GM21515 (cell line): Measurements from ENCODE around the gene FBXO30.
A peak's percentile ranks its signal among the peaks of the same experiment; 100 is the strongest.

Source experiments
- ATAC-seq: cut with Tn5 transposase; IDR thresholded peaks from one replicate; pipeline ENCODE4 v1.9.1; 2021; ENCODE audit not compliant: unreplicated experiment

The FBXO30 gene

DNA sequence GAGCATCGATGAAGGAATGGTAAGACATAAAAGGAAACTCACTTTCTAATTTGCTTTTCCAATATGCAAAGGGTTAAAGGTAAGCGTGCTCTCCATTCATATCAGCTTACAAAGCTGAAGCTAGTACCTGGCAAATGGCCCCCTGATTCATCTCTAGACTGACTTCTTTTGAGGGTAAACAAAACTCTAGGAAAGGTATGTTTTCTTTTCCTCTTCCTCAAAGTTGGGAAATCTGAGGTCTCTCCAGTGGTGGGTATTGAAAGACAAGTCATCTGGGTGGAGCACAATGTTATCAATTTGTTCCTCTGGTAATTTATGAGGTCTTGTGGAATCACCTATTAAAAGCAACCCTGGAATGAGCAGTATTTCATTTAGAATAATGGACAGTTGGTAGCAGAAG lies 7.9 kb upstream of the FBXO30 start:
- no peak for ATAC-seq

DNA sequence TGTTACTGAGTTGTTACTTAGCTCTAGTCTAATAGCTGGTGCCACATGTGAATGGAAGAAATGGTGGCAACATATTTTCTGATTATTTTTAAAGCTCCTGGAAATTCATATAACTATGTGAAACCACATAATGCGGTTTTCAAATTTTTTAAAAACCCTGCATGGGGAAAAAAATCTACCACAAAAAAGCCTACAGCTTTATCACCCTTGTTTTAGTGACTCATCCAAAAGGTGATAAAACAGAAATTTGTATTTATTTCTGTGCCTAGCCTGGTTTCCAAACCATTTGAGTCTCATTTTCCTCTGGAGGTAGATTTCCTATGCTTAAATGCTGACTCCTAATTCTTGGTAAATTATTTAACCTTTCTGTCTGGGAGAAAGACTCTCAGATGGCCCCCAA lies 5.4 kb upstream of the FBXO30 start:
- no peak for ATAC-seq

DNA sequence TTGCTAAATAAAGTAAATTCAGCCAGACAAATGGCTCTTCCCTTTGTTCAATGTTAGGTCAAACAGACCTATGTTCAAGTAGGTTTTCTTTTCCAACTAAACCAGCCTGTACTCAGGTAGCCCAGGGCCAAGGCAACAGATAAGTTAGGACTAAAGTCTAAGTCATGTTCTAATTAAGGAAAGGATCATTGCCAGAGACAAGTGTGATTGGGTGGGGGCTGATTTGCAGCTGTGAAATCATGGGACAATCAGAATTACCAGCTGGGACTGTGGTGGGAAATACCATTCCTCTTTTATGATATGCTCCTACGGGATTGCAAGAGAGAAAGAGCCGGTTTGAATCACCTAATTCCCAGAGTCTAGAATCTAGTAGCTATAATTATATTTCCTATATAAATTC lies 4.2 kb upstream of the FBXO30 start:
- ATAC-seq = no peak

DNA sequence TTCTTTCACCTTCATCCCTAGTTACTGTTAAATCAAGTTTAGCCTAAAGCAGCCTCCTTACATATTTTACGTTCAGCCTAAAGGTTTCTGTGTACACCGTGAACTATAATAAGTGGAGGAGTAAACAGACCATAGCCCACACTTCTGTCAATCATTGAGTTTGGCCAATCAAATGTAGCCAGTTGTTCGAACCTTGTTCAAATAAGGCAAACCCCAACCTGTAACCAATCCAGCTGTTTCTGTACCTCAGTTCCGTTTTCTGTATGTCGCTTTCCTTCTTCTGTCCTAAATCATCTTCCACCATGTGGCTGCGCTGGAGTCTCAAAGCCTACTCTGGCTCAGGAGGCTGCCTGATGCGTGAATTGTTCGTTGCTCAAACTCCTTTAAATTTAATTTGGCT lies 1.8 kb upstream of the FBXO30 start:
- no peak for ATAC-seq

DNA sequence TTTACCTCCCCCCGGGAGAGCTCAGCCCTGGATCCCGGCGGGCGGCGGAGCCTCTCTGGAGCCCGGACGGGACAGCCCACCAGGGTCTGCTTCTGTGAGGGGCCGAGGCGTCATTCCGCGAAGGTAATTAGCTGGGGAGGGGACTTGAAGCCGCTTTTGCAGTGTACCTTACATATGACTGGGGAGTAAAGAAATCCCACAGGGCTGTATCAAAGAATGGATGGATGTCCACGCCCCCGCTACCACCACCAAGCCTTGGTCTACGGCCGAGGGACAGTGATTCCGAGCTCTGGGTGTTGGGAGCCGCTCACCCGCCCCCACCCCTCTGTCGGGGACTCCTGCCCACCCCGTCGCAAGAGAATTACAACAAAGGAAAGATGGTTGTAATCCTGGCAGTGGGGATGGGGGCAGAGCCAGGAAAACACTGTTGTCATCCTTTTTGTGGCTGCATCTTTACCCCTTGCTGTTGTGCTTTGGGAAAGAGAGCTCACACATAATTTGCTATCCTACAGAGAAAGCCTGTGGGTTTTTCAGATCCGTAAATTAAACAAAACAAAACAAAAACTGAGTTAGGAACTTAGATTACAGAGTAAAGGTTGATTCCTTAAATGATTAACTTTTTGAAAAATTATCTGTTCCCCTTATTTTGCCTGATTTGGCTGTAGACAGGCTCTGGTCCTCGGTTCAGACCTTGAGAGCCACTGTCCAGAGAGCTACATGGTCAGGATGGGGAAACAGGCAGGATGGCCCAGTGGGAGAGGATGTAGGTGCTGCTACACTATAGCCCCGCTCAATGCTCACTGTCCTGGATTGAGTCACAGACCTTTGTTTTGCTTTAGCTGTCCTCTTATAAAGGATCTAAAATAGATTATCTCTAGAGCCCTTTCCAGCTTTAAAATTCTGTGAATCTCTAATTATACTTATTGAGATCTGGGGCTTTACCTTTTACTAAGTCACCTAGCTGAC lies 997 bp upstream of the FBXO30 start:
- ATAC-seq = peak; percentile 2

DNA sequence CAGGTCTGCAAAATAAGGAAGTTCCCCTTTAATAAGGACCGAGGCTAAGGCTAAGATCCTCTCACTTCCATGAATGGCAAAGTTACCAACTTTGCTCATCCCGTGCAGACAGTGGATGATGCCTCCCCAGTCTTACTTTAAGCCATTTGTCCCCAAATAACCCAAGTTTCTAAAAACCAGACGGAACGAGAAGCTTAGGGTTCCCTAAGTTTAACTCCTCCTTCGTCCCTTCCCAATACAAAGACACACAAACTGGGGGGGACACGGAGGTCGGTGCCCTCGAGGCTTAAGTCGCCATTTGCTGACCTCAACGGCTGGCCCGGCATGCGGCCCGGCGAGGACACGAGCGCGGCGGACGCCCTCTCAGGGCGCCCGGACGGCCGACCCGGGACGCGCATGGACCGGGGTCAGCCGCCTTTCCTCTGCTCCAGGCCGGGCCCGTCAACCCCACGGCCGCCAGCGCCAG lies 527 bp downstream of the FBXO30 start:
- ATAC-seq = peak; percentile 21

DNA sequence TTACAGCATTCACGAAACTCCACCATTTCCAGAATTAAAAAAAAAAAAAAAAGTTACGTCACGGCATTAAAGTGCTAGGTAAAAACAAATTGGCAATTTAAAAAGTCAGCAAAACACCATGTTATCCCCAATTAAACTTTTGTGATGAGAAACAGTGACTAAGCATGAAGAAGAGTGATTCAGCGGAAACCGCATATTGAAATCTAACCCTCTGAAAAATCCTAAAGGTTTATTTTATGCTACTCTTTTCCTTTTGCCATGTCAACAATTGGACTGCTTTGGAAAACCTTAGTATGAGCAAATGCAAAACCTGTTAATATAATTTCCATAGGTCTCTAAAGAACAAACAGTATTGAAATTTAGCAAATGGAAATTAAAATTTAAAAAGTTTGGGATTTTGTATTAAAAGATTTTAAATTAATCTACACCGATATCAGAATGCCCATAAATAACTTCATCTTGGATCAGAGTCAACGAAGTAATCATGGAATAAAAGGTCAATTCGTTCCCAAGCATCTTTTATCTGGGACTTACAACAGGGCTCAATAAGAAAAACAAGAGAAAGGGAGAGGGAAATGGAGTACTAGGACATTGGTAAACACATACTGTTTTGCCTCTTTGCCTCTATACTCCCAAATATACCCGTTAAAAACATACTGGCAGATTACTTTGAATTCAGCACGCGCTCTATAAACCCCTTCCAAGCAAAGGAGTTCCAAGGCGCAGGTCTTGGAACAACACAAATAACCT lies 1.1 kb downstream of the FBXO30 start:
- no peak for ATAC-seq

DNA sequence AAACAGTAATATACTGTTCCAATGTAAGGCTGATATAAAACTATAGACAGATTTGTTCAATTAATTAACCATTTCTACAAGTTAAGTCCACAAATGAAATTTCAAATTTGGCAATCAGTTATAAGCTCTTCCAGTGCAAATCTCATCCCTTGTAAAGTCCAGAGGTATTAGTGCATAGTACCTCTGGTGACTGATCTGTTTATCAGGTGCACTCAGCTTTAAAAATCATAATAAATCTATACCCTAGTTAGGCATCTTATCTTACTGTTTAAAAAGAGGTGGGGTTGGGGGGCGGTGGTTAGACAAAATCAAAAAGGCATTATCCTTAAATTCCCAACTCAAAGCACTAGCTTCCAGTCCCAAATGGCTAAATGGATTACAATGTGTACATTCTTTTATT lies 2.9 kb downstream of the FBXO30 start:
- ATAC-seq = no peak

- ATAC-seq = no peak
These were observed 4.8 kb downstream of the FBXO30 start for GRCh38 chr6:145809785-145810184.

DNA sequence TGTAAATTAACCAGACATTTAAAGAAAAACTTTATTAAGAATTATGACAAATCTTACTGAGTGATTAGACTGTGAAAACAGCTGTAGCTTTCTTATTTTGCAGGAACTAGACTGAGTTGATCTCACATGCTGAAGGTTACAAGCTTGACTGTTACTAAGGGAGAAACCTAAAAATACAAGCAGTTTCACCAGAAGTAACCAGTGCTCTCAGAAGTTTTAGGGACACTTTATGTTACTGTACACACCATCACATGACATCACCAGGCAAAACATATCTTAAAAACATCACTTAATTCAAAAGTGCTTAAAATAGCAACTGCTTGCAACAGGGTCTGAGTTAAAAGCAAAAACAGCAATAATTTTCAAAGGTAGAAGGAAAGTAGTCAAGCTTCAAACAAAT lies 5.4 kb downstream of the FBXO30 start:
- ATAC-seq = peak; percentile 82

GRCh38 chr6:145808239-145808638 lies 6.4 kb downstream of the FBXO30 start:
- ATAC-seq = no peak

DNA sequence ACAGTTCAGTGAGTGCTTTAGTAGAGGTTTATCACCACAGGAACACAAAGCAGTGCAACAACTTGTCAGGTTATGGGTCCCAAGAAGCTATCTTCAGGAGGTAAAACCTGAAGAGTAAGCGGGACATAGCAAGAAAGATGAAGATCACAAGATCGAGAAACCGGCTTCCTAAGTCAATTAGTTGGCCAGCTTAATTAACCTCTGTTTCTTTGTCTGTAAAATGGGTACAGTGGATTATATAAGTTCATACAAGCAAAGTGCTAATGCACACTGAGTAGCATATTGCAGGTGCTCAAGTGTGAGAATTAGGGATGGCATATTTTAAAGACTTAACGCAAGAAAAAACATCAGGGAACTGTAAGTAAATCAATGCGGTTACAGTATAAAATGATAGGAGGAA lies 12.5 kb downstream of the FBXO30 start:
- ATAC-seq = no peak

- no peak for ATAC-seq
These were observed 13.6 kb downstream of the FBXO30 start for GRCh38 chr6:145801021-145801420.

DNA sequence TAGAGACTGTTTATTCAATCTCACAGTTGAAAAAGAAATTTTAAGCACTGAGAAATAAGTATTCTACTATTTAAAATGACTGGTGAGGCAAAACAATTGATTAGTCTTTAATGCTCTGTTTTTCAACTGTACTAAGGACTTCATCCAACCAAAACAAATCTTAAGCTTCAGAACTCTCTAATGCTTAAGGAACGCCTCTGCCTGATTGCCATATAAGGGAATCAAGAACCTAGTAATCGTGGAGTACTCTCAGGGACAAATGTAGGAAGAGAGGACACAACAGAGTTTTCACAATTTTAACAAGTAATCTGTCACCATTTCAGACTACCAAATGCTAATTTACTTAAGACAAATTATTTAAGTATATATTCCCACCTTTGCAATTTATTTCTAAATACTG lies 16.1 kb downstream of the FBXO30 start:
- no peak for ATAC-seq

DNA sequence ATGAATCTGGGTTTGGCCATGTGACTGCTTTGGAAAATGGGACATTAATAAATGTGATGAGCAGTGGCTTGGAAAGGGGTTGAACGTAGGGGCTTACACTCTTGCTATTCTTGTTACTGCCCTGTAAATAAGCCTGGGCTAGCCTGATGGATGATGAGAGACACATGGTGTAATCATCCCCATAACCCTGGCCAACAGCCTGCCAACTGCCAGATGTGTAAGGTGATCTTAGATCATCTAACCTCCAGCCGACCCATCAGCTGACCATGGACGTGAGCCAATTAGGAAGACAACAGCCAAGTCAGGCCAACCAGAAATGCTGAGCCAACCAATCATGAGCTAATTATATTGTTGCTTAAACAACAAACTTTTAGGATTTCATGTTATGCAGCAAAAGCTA lies 25.2 kb downstream of the FBXO30 start:
- ATAC-seq = no peak

GRCh38 chr6:145787688-145788087 lies 26.9 kb downstream of the FBXO30 start:
- no peak for ATAC-seq

DNA sequence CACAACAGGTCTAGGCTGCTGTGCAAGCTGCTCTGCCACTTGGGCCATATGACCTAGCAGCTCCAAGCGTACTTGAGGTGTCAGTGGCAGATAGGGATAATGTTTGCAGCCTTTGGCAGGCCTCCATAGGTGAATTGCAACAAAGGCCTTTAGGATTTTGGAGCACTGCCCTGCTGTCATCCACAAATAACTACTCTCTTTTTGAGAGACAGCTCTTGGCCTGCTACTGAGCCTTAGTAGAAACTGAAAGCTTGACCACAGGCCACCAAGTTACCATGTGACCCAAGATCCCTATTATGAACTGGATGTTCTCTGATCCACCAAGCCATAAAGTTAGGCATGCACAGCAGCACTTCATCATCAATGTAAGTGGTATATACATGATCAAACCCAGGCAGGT lies 29.9 kb downstream of the FBXO30 start:
- ATAC-seq = peak; percentile 80

DNA sequence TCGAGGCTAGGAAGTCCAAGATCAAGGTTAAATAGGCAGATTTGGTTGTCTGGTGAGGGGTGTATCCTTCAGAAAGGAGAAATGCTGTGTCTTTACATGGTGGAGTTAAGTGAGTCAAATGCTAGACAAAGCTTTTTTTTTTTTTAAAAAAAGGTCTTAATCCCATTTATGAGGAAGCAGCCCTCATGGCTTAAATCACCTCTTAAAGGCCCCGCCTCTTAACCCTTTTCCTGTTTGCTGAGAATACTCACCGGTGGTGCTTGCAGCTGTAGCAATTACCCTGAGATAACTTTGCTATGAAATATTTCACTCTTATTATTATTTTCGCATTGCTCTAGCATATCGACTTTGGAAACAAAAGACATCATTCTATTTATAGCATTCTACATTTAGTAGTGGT lies 30.8 kb downstream of the FBXO30 start:
- ATAC-seq = no peak

GRCh38 chr6:145772846-145773245 lies 41.7 kb downstream of the FBXO30 start:
- no peak for ATAC-seq

GRCh38 chr6:145765449-145765848 lies 49.1 kb downstream of the FBXO30 start:
- ATAC-seq = no peak

GRCh38 chr6:145763742-145764141 lies 50.9 kb downstream of the FBXO30 start:
- ATAC-seq = no peak

DNA sequence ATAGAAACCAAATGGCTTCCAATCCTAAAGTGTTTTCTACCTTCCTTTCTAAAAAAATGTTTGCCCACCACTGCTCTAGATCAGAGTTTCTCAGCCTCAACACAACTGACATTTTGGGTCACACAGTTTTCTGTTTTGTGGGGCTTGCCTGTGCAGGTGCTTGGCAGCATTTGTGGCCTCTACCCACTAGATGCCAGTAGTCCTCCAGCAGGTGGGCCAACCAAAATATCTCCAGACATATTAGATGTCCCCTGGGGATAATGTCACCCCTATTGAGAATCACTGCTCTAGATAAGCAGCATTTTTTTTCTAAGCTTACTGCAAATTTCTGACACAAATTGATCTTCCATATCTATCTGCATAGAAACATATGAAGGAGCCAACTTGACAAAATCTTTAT lies 53.0 kb downstream of the FBXO30 start:
- no peak for ATAC-seq
